ENCODE results near the gene AK5.

GRCh38 chr1:77489910-77490309 lies 208.1 kb downstream of the AK5 start:
- TF ChIP-seq, protein P1, sequence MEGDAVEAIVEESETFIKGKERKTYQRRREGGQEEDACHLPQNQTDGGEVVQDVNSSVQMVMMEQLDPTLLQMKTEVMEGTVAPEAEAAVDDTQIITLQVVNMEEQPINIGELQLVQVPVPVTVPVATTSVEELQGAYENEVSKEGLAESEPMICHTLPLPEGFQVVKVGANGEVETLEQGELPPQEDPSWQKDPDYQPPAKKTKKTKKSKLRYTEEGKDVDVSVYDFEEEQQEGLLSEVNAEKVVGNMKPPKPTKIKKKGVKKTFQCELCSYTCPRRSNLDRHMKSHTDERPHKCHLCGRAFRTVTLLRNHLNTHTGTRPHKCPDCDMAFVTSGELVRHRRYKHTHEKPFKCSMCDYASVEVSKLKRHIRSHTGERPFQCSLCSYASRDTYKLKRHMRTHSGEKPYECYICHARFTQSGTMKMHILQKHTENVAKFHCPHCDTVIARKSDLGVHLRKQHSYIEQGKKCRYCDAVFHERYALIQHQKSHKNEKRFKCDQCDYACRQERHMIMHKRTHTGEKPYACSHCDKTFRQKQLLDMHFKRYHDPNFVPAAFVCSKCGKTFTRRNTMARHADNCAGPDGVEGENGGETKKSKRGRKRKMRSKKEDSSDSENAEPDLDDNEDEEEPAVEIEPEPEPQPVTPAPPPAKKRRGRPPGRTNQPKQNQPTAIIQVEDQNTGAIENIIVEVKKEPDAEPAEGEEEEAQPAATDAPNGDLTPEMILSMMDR (IDR thresholded peaks at IDR 0.05; ENCODE audit: low read depth, low read length), result no peak
- no peak for TF ChIP-seq EZH2phosphoT487 (IDR thresholded peaks at IDR 0.05; ENCODE audit: low read depth)

Measured in OCI-LY3 (cell line).